Breast epithelium (tissue), 4 donors: ENCODE data around the gene NEGR1. TPM values are rescaled to one million over a fixed set of nuclear protein-coding genes. Genes with fewer than 3 reads are reported as not detected.

Source experiments
- DNase-seq, 2 donors: peaks; one replicate each; pipeline ENCODE4 v3.0.0-alpha.2; 2019; ENCODE audit warnings: low spot score in 2 of 2
- H3K27ac ChIP-seq, 2 donors: fragments of 200-600 bp; sonication (generic) in 1 of 2; one replicate each; pipeline ENCODE4 v1.5.1; 2016 to 2019; ENCODE audit warnings: mild to moderate bottlenecking in 1 of 2
- H3K27me3 ChIP-seq, 2 donors: fragments of 200-600 bp; sonication (generic) in 1 of 2; one replicate each; pipeline versions ENCODE4 v1.5.1 to v1.6.0; 2017 to 2019; ENCODE audit warnings: control low read depth in 1 of 2, mild to moderate bottlenecking in 1 of 2
- H3K36me3 ChIP-seq: fragments of 200-600 bp; one replicate; pipeline ENCODE4 v1.5.1; 2019
- H3K4me1 ChIP-seq, 2 donors: fragments of 200-600 bp; sonication (generic); one replicate each; pipeline ENCODE4 v1.5.1; 2016 to 2019; ENCODE audit warnings: control low read depth in 1 of 2
- H3K4me3 ChIP-seq, 3 donors: fragments of 200-600 bp; sonication (generic); 1 replicate in 2 of 3; 2 replicates in 1 of 3; pipeline ENCODE4 v1.5.1; 2016 to 2019; ENCODE audit warnings: mild to moderate bottlenecking in 3 of 3, moderate library complexity in 2 of 3
- H3K9me3 ChIP-seq, 2 donors: fragments of 200-600 bp; sonication (generic) in 1 of 2; one replicate each; pipeline ENCODE4 v1.5.1; 2016 to 2019; ENCODE audit warnings: control low read depth in 1 of 2
- CTCF ChIP-seq, 3 donors: fragments of 450-650 bp; IDR thresholded peaks; one replicate each; pipeline ENCODE4 v1.5.1; 2016 to 2017; ENCODE audit warnings: antibody characterized with exemption in 3 of 3, mild to moderate bottlenecking in 3 of 3, moderate library complexity in 3 of 3
- POLR2A ChIP-seq: fragments of 450-650 bp; IDR thresholded peaks from one replicate; pipeline ENCODE4 v1.6.1; 2016; ENCODE audit warnings: antibody characterized with exemption, mild to moderate bottlenecking, moderate library complexity
- POLR2AphosphoS5 ChIP-seq, 3 donors: sonication (generic); formaldehyde crosslinking; IDR thresholded peaks; one replicate each; pipeline ENCODE4 v1.6.1; 2017; ENCODE audit warnings: antibody characterized with exemption in 3 of 3
- intact Hi-C: fragments of 100-400 bp; cut with DNase I; formaldehyde crosslinking; loops from one replicate; pipeline ENCODE4 v1.15.1; 2023; ENCODE audit warnings: low total_unique reads
- total RNA-seq, 3 donors: library from RNA; depleted of rRNA; stranded (reverse); fragments of >200 nt; gene quantifications; one replicate each; pipeline ENCODE4 v1.1.0, GENCODE V29; 2016

Gene NEGR1
- total RNA-seq, 3 donors from 2014 or later, result 5.6 to 33.3 (median 7.9) TPM

GRCh38 chr1:71490432-71490831, 791.9 kb downstream of the NEGR1 start:
- no peaks in the 10 kb centered on the region for H3K4me1 ChIP-seq
- no peaks in the 10 kb centered on the region for H3K36me3 ChIP-seq
- intact Hi-C loops, result no loop called here
- DNase-seq, result no peak
- no peak overlapping the region for H3K4me3 ChIP-seq
- H3K27ac ChIP-seq, result no peak overlapping the region
- no peaks in the 10 kb centered on the region for H3K27me3 ChIP-seq
- TF ChIP-seq POLR2AphosphoS5 (IDR thresholded peaks at IDR 0.05) (no peak), CTCF (IDR thresholded peaks at IDR 0.05) (no peak), POLR2A (no peak)
- no peaks in the 10 kb centered on the region for H3K9me3 ChIP-seq

- H3K27me3 ChIP-seq, result no peaks in the 10 kb centered on the region
- no peaks in the 10 kb centered on the region for H3K4me1 ChIP-seq
- intact Hi-C loops, result no loop called here
- no peak overlapping the region for H3K27ac ChIP-seq
- H3K36me3 ChIP-seq, result no peaks in the 10 kb centered on the region
- no peak overlapping the region for H3K4me3 ChIP-seq
- no peak for DNase-seq
- no peaks in the 10 kb centered on the region for H3K9me3 ChIP-seq
- TF ChIP-seq POLR2A, result no peak
- no peak for TF ChIP-seq CTCF (IDR thresholded peaks at IDR 0.05)
- TF ChIP-seq POLR2AphosphoS5 (IDR thresholded peaks at IDR 0.05), result no peak
Observed at GRCh38 chr1:71488555-71489252, 793.6 kb downstream of the NEGR1 start.

- no peaks in the 10 kb centered on the region for H3K4me1 ChIP-seq
- intact Hi-C loops, result no loop called here
- TF ChIP-seq POLR2A, result no peak
- no peak for TF ChIP-seq CTCF (IDR thresholded peaks at IDR 0.05)
- TF ChIP-seq POLR2AphosphoS5 (IDR thresholded peaks at IDR 0.05), result no peak
- no peaks in the 10 kb centered on the region for H3K9me3 ChIP-seq
- no peaks in the 10 kb centered on the region for H3K36me3 ChIP-seq
- no peak overlapping the region for H3K4me3 ChIP-seq
- no peak overlapping the region for H3K27ac ChIP-seq
- DNase-seq, result no peak
- no peaks in the 10 kb centered on the region for H3K27me3 ChIP-seq
Observed at GRCh38 chr1:71473331-71473730, 809.0 kb downstream of the NEGR1 start.

DNA sequence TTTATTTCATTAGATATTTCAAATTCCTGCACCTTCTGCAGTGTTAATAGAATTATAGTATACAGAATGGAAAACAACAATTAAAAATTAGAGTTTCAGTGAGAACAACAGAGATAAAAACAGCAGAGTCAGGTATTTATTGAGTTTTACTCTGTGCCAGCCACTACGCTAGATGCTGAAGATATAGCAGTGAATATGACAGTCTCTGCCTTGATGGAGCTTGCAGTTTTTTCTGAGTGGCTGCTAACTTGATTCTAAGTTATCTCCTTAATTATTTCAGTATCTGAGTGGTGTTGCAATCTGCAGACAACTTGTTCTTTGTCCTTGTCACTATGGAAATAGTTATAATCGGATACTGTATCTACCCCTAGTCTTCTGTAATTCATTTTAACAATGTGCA, 817.2 kb downstream of the NEGR1 start:
- TF ChIP-seq POLR2AphosphoS5 (IDR thresholded peaks at IDR 0.05) (no peak), POLR2A (no peak), CTCF (IDR thresholded peaks at IDR 0.05) (no peak)
- Histone ChIP-seq H3K9me3 (no peaks in the 10 kb centered on the region), H3K4me3 (no peak overlapping the region), H3K4me1 (no peaks in the 10 kb centered on the region), H3K27ac (no peak overlapping the region), H3K36me3 (no peaks in the 10 kb centered on the region), H3K27me3 (no peaks in the 10 kb centered on the region)
- no peak for DNase-seq
- intact Hi-C loops, result no loop called here

GRCh38 chr1:71464016-71464415, 818.3 kb downstream of the NEGR1 start:
- no peak overlapping the region for H3K27ac ChIP-seq
- TF ChIP-seq CTCF (IDR thresholded peaks at IDR 0.05), result no peak
- no peak for TF ChIP-seq POLR2AphosphoS5 (IDR thresholded peaks at IDR 0.05)
- no peak for TF ChIP-seq POLR2A
- intact Hi-C loops, result no loop called here
- H3K4me1 ChIP-seq, result no peaks in the 10 kb centered on the region
- H3K9me3 ChIP-seq, result no peaks in the 10 kb centered on the region
- H3K36me3 ChIP-seq, result no peaks in the 10 kb centered on the region
- H3K4me3 ChIP-seq, result no peak overlapping the region
- no peak for DNase-seq
- no peaks in the 10 kb centered on the region for H3K27me3 ChIP-seq
